A549 (cell line): ENCODE measurements around the gene ZNF200.

Source experiments
- CEBPB ChIP-seq, 2 experiments: fragments of >200 bp in 1 of 2; sonication (Bioruptor Twin) in 1 of 2; formaldehyde crosslinking in 1 of 2; IDR thresholded peaks; 2 replicates each; pipeline ENCODE4 v1.6.1; 2012 to 2016
- CHD2 ChIP-seq: fragments of 150-350 bp; IDR thresholded peaks from 2 replicates; pipeline ENCODE4 v1.6.1; 2014; ENCODE audit warnings: low read length; ENCODE audit not compliant: partially characterized antibody
- CHD4 ChIP-seq: fragments of 200-600 bp; sonication (generic); IDR thresholded peaks from 2 replicates; pipeline ENCODE4 v1.6.1; 2016; ENCODE audit warnings: antibody characterized with exemption, mild to moderate bottlenecking, borderline replicate concordance
- ESRRA ChIP-seq: fragments of 150-350 bp; IDR thresholded peaks from 2 replicates; pipeline ENCODE4 v1.6.1; 2014; ENCODE audit warnings: mild to moderate bottlenecking, low read length, borderline replicate concordance
- KDM1A ChIP-seq: fragments of 200-600 bp; sonication (generic); IDR thresholded peaks from 2 replicates; pipeline ENCODE4 v1.6.1; 2016; ENCODE audit warnings: low read depth, mild to moderate bottlenecking
- KDM5A ChIP-seq: fragments of 200-600 bp; sonication (generic); IDR thresholded peaks from 2 replicates; pipeline ENCODE4 v1.6.1; 2016; ENCODE audit warnings: antibody characterized with exemption, mild to moderate bottlenecking
- PHF8 ChIP-seq: fragments of 200-600 bp; sonication (generic); IDR thresholded peaks from 2 replicates; pipeline ENCODE4 v1.6.1; 2016; ENCODE audit warnings: low read depth, mild to moderate bottlenecking, antibody characterized with exemption, moderate library complexity, borderline replicate concordance
- POLR2A ChIP-seq: IDR thresholded peaks from 2 replicates; pipeline ENCODE4 v1.6.1; 2012; ENCODE audit warnings: mild to moderate bottlenecking, low read length
- POLR2AphosphoS2 ChIP-seq: conservative IDR thresholded peaks from 2 replicates; pipeline ENCODE4 v1.6.1; 2012; ENCODE audit warnings: low read length, improper control_type of control experiment, inconsistent platforms
- RAD21 ChIP-seq, 2 experiments: fragments of >200 bp in 1 of 2; sonication (Bioruptor Twin) in 1 of 2; formaldehyde crosslinking in 1 of 2; IDR thresholded peaks in 1 of 2; conservative IDR thresholded peaks in 1 of 2; 2 replicates in 1 of 2; 3 replicates in 1 of 2; pipeline ENCODE4 v1.6.1; 2012 to 2018; ENCODE audit warnings: inconsistent platforms in 1 of 2
- RFX5 ChIP-seq: fragments of 450-650 bp; IDR thresholded peaks from 2 replicates; pipeline ENCODE4 v1.7.1; 2014; ENCODE audit warnings: antibody characterized with exemption, mild to moderate bottlenecking, moderate library complexity
- SMC3 ChIP-seq: fragments of >200 bp; sonication (Bioruptor Twin); formaldehyde crosslinking; IDR thresholded peaks from 3 replicates; pipeline ENCODE4 v1.6.1; 2018; ENCODE audit warnings: inconsistent platforms
- TF ChIP-seq, protein P1 (sequence below): fragments of >200 bp; sonication (Bioruptor Twin); formaldehyde crosslinking; IDR thresholded peaks from 3 replicates; pipeline ENCODE4 v1.5.1; 2016
- TF ChIP-seq, protein P2 (sequence below): IDR thresholded peaks from 2 replicates; pipeline ENCODE4 v1.6.1; 2012

DNA sequence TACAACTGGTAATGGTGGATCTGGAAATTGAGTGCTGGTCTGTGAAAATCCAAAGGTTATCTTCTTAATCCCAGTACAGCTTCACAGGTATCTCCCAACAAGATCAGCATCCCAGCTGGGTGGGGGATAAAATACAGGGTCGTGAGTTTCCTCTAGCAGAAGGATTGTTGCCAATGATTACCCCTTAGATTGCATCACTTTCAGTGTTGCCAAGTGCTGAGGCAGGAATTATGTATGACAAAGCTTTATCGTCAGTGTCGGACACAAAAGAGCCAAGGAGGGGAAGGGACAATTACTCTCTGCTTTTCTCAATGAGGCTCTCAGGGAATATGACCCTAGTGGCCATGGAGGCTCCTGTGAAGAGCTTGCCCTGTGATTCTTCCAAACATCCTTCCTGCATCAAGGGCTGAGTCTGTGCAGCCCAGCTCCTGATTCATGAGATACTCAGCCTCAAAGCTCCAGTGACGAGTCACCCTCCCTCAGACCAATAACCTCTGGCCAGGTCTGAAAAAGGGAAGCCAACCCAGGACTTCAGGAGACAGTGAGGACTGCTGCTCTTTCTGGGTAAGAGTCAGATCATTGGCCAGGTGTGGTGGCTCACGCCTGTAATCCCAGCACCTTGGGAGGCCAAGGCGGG, 31.9 kb downstream of the ZNF200 start:
- TF ChIP-seq, protein P1, sequence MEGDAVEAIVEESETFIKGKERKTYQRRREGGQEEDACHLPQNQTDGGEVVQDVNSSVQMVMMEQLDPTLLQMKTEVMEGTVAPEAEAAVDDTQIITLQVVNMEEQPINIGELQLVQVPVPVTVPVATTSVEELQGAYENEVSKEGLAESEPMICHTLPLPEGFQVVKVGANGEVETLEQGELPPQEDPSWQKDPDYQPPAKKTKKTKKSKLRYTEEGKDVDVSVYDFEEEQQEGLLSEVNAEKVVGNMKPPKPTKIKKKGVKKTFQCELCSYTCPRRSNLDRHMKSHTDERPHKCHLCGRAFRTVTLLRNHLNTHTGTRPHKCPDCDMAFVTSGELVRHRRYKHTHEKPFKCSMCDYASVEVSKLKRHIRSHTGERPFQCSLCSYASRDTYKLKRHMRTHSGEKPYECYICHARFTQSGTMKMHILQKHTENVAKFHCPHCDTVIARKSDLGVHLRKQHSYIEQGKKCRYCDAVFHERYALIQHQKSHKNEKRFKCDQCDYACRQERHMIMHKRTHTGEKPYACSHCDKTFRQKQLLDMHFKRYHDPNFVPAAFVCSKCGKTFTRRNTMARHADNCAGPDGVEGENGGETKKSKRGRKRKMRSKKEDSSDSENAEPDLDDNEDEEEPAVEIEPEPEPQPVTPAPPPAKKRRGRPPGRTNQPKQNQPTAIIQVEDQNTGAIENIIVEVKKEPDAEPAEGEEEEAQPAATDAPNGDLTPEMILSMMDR: no peak
- TF ChIP-seq RAD21 (conservative IDR thresholded peaks at IDR 0.05 in 1 of 2, IDR thresholded peaks at IDR 0.05 in 1 of 2) (no peak), CEBPB (IDR thresholded peaks at IDR 0.05) (no peak), RFX5 (no peak), PHF8 (no peak), CHD2 (no peak), POLR2A (no peak), SMC3 (no peak), POLR2AphosphoS2 (no peak), ESRRA (no peak), CHD4 (no peak), KDM5A (no peak), KDM1A (no peak)
- TF ChIP-seq, protein P2, sequence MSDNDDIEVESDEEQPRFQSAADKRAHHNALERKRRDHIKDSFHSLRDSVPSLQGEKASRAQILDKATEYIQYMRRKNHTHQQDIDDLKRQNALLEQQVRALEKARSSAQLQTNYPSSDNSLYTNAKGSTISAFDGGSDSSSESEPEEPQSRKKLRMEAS: no peak
